Measurements from ENCODE around the gene ARHGAP42.

The ARHGAP42 gene

GRCh38 chr11:100788561-100789295 lies 101.6 kb downstream of the ARHGAP42 start:
- no peak overlapping the region for H3K4me3 ChIP-seq (ENCODE audit: low read depth, low read length)

GRCh38 chr11:100789500-100789899 lies 102.4 kb downstream of the ARHGAP42 start:
- no peak overlapping the region for H3K4me3 ChIP-seq (ENCODE audit: low read depth, low read length)
- no peak for TF ChIP-seq CTCF (IDR thresholded peaks at IDR 0.05; ENCODE audit: low read depth, low read length)

More at GRCh38 chr11:100788561-100789295, 101.6 kb downstream of the ARHGAP42 start:
- TF ChIP-seq CTCF (IDR thresholded peaks at IDR 0.05; ENCODE audit: low read depth, low read length) = no peak

DNA sequence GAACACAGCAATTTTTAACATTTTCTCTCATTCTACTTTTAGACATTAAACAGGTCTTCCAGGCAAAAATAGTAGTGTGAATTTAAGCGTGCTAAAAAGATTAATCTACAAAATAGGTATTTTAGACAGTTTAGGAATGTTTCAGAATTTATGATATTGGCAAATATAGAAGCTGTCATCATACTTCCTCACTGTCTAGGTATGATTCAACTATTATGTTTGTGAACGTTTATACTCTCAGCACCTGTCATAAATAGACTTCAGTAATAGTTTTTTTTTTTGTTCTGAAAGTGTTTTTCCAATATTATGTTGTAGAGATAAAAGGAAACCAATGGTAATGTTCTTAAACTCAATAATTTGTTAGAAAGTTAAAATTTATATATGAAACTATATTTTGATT lies 103.0 kb downstream of the ARHGAP42 start:
- H3K4me3 ChIP-seq (ENCODE audit: low read depth, low read length) = no peak overlapping the region
- no peak for TF ChIP-seq CTCF (IDR thresholded peaks at IDR 0.05; ENCODE audit: low read depth, low read length)

DNA sequence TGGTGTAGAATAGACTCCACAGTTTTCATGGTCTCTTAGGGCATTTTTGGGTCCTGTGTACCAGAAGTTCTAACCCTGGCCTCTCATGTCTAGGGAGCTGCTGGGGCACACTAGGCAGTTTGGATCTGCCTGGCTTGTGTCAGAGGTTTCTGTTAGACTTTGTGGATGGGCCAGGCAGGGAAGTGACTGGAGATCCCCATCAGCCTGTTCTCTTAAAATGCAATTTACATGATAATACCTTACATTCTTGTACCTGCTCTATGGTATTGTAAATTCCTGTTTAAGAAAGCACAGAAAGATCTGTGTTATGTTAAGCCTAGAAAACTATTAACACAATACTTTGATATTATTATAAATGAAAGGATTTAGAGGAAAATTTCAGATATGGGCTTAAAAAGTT lies 104.0 kb downstream of the ARHGAP42 start:
- no peak for TF ChIP-seq CTCF (IDR thresholded peaks at IDR 0.05; ENCODE audit: low read depth, low read length)

GRCh38 chr11:100791860-100792259 lies 104.8 kb downstream of the ARHGAP42 start:
- no peak for TF ChIP-seq CTCF (IDR thresholded peaks at IDR 0.05; ENCODE audit: low read depth, low read length)

More for the DNA sequence above, 104.0 kb downstream of the ARHGAP42 start:
- no peak overlapping the region for H3K4me3 ChIP-seq (ENCODE audit: low read depth, low read length)

DNA sequence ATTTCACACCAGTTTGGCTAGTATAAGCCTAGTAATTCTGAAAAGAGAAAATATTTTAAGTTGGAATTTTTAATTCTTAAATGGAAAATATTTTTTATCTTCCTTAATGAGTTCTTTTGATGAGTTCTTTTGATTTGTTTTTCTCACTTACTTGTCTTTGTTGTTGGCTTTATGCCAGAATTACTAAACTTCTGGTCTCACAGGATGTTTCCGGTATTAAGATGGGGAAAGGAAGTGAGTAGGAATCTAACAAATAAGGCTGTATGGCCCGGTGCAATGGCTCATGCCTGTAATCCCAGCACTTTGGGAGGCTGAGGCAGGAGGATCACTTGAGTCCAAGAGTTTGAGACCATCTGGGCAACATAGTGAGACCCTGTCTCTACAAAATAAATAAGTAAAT lies 106.4 kb downstream of the ARHGAP42 start:
- no peak overlapping the region for H3K4me3 ChIP-seq (ENCODE audit: low read depth, low read length)
- no peak for TF ChIP-seq CTCF (IDR thresholded peaks at IDR 0.05; ENCODE audit: low read depth, low read length)

More at GRCh38 chr11:100791860-100792259, 104.8 kb downstream of the ARHGAP42 start:
- H3K4me3 ChIP-seq (ENCODE audit: low read depth, low read length) = no peak overlapping the region

DNA sequence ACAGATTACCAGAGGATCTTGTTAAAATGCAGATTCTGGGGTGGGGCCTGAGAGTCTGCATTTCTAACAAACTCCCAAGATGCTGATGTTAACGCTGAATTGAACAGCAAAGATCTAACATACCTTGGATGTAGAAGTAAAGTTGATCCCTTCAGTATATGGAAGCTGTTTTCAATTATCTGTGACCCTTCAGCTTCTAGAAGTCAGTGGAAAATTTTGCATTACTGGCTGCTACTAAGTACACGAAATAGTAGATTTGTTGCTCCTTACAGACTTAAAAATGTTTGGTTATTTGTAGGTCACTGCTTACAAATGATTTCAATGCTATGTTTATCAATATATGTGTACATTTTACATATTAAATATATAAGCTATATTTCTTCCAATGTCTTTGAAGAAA lies 107.4 kb downstream of the ARHGAP42 start:
- no peak for TF ChIP-seq CTCF (IDR thresholded peaks at IDR 0.05; ENCODE audit: low read depth, low read length)

More for the DNA sequence above, 107.4 kb downstream of the ARHGAP42 start:
- no peak overlapping the region for H3K4me3 ChIP-seq (ENCODE audit: low read depth, low read length)

All from WI38 (cell line).